Measurements from ENCODE around the gene B4GAT1. TPM values are rescaled to one million over a fixed set of nuclear protein-coding genes. Genes with fewer than 3 reads are reported as not detected.
A peak's percentile ranks its signal among the peaks of the same experiment; 100 is the strongest.
"Not testable (repeated sequence)": the region's sequence is repeated elsewhere in the genome, so short reads cannot be mapped to it uniquely, and the experiment has no call there.

Gene B4GAT1
- polyA plus RNA-seq, 2 of the 4 experiments (the other 2 are of a cell fraction) = 11.0 to 18.0 TPM

DNA sequence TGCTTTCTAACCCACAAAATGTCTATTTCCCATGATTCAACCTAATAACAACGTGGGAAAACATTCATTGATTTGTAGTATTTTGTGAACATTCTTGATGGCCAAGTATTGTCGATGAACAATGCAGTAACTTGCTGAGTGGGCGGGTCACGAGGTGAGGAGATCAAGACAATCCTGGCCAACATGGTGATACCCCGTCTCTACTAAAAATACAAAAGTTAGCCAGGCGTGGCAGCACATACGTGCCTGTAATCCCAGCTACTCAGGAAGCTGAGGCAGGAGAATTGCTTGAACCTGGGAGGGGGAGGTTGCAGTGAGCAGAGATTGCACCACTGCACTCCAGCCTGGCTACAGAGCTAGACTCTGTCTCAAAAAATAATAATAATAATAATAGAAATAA, 32.8 kb upstream of the B4GAT1 start:
- peak in 1 of 2 experiments; percentile 79; a peak in 3 of 6 replicates for ATAC-seq

DNA sequence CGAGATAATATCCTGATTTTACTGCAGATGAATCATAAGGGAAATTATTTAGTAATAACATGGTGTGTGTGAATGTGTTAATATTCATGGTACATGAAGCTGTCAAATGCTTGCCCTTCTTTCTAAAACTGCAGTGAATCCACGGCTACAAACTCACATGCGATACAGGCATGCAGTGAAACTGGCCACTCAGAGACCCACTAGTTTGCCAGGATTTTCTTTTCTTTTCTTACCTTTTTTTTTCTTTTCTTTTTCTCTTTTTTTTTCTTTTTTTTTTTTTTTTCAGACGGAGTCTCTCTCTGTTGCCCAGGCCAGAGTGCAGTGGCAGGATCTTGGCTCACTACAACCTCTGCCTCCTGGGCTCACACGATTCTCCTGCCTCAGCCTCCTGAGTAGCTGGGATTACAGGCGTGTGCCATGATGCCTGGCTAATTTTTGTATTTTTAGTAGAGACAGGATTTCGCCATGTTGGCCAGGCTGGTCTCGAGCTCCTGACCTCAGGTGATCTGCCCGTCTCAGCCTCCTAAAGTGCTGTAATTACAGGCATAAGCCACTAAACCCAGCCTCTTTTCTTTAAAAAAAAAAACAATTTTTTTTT, 26.4 kb upstream of the B4GAT1 start:
- POLR2A ChIA-PET; FAIRE-seq; H3K4me2 ChIP-seq; H3K4me3 ChIP-seq; DNase-seq (ENCODE audit: low read depth in 1 of 2, low spot score in 1 of 2); ATAC-seq; H3K9me3 ChIP-seq: not testable (repeated sequence)
- peaks cover 17% of the 10 kb centered on the region; the same call in 1 of the 3 replicates for H3K4me1 ChIP-seq
- CTCF ChIA-PET = interaction anchor here (0.6 to 57.7 kb wide), 5 partner anchors 10 to 1256 kb away, joined by 3 to 1614 read pairs (median 5); partner anchors contain the start of genes MRPL11, NPAS4 and NUDT8
- H3K27ac ChIP-seq = peak overlapping the region in 1 of 2 experiments; percentile 13; a peak in 1 of 6 replicates
- 70% methylated on average over 9 of the region's 9 CpGs for WGBS (ENCODE audit: missing lambda C conversion rate)

More for the DNA sequence above, 32.8 kb upstream of the B4GAT1 start:
- peak; percentile 56 for TF ChIP-seq MAFK (IDR thresholded peaks at IDR 0.05; ENCODE audit: partially characterized antibody)
- TF ChIP-seq, protein P1, sequence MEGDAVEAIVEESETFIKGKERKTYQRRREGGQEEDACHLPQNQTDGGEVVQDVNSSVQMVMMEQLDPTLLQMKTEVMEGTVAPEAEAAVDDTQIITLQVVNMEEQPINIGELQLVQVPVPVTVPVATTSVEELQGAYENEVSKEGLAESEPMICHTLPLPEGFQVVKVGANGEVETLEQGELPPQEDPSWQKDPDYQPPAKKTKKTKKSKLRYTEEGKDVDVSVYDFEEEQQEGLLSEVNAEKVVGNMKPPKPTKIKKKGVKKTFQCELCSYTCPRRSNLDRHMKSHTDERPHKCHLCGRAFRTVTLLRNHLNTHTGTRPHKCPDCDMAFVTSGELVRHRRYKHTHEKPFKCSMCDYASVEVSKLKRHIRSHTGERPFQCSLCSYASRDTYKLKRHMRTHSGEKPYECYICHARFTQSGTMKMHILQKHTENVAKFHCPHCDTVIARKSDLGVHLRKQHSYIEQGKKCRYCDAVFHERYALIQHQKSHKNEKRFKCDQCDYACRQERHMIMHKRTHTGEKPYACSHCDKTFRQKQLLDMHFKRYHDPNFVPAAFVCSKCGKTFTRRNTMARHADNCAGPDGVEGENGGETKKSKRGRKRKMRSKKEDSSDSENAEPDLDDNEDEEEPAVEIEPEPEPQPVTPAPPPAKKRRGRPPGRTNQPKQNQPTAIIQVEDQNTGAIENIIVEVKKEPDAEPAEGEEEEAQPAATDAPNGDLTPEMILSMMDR (IDR thresholded peaks at IDR 0.05) = 0 out of 3 replicates have a peak, but pooled peaks have one; percentile 11
- not testable (repeated sequence) for H3K9me3 ChIP-seq, H3K4me3 ChIP-seq, FAIRE-seq, H3K27ac ChIP-seq, H3K4me1 ChIP-seq
- peak overlapping the region; percentile 31 for H3K4me2 ChIP-seq
- WGBS (ENCODE audit: missing lambda C conversion rate) = 4% methylated on average over 7 of the region's 7 CpGs
- CTCF ChIA-PET = interaction anchor here (0.7 to 57.7 kb wide), 5 partner anchors 9 to 68 kb away, joined by 3 to 1614 read pairs (median 4); partner anchors contain the start of genes MRPL11 and NPAS4
- POLR2A ChIA-PET = interaction anchor here (0.6 kb wide), 1 partner anchor 100 kb away, joined by 4 read pairs; the partner anchor contains the start of gene DPP3
- DNase-seq (ENCODE audit: low read depth in 1 of 2, low spot score in 1 of 2) = peak in 1 of 2 experiments; percentile 41

DNA sequence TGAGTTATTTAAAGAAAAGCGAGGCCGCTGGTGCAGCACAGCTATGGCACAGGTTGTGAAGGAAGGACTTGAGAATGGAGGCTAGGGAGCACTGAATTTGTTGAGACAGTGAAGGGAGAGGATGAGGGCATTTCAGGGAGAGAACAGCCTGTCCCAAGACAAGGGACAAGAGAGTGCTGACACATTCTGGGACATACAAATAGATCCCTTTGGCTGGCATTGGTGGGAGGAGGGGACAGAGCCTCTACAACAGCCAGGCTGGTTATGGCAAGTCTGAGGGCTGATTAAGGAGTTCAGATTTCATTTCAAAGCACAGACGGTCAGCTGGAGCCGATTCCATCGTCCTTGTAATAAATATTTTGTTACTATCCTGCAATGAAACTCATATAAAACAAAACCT, 25.8 kb upstream of the B4GAT1 start:
- POLR2A ChIA-PET = no interaction called here
- H3K4me2 ChIP-seq = peak overlapping the region; percentile 91; the same call in 1 of the 3 replicates
- H3K9me3 ChIP-seq = no peaks in the 10 kb centered on the region
- H3K27ac ChIP-seq = peak overlapping the region in 1 of 2 experiments; percentile 84; a peak in 1 of 6 replicates
- TF ChIP-seq NR3C1 (IDR thresholded peaks at IDR 0.05) (no peak), CEBPB (IDR thresholded peaks at IDR 0.05) (no peak), GATA3 (IDR thresholded peaks at IDR 0.05; ENCODE audit: borderline replicate concordance) (no peak), SMC3 (IDR thresholded peaks at IDR 0.05) (no peak), SREBF2 (IDR thresholded peaks at IDR 0.05) (no peak)
- TF ChIP-seq, protein P1 (IDR thresholded peaks at IDR 0.05) = no peak
- TF ChIP-seq, protein P2, sequence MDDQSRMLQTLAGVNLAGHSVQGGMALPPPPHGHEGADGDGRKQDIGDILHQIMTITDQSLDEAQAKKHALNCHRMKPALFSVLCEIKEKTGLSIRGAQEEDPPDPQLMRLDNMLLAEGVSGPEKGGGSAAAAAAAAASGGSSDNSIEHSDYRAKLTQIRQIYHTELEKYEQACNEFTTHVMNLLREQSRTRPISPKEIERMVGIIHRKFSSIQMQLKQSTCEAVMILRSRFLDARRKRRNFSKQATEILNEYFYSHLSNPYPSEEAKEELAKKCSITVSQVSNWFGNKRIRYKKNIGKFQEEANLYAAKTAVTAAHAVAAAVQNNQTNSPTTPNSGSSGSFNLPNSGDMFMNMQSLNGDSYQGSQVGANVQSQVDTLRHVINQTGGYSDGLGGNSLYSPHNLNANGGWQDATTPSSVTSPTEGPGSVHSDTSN (IDR thresholded peaks at IDR 0.05) = no peak
- peaks cover 17% of the 10 kb centered on the region; the same call in 1 of the 3 replicates for H3K4me1 ChIP-seq
- DNase-seq (ENCODE audit: low read depth in 1 of 2, low spot score in 1 of 2) (no peak), FAIRE-seq (no peak), ATAC-seq (no peak)
- CTCF ChIA-PET = interaction anchor here (0.6 to 1.4 kb wide), 3 partner anchors 11 to 1256 kb away, joined by 3 to 9 read pairs (median 3); partner anchors contain the start of gene NUDT8
- H3K4me3 ChIP-seq = no peak overlapping the region
- WGBS (ENCODE audit: missing lambda C conversion rate) = 77% methylated on average over 5 of the region's 5 CpGs

DNA sequence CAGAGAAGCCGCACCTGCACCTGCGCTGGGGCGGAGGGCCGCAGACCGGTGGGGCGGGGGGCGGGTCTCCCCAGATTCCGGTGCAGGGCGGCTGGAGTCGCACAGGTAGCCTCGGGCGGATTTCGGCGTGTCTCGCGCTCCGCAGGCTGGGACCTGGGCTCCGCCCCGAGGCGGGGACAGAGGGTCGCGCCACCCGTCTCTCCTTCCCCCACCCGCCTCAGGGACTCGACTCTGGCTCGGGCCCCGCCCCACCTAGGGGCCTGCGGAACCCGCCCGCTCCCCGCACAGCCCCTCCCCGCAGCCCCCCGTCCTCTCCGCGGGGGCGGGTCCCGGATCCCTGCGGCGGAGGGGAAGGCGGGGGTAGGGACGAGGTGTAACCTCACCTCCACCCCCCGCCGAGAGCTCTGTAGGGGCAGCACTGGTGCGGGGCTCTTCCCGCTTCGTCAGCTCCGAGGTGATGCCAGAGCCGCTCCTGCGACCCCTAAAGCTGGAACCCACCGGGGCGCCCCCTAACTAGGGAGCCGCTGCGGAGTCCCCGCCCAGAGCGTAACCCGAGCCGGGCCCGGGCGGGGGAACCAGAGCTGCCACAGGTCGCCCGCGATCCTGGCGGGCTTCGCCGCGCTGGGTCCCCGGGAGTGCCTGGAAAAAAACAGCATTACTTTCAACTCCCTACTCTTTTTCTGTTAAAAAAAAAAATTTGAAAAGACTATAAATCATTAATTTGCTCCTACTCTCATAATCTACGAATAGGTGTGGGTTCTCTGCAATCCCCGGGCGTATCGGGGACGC, 24.4 kb upstream of the B4GAT1 start, which contains the start of gene SLC29A2:
TSS of gene SLC29A2 (minus strand) at position 134 of the 789 bp plus-strand sequence. CDS start 169 bp downstream, outside the sequence.
- ATAC-seq = peak; percentile 74 to 83
- POLR2A ChIA-PET = interaction anchor here (0.7 kb wide), 1 partner anchor 27 kb away, joined by 4 read pairs; the partner anchor contains the start of gene BRMS1
- CTCF ChIA-PET = interaction anchor here (1.1 to 5.4 kb wide), 3 partner anchors 9 to 17 kb away, joined by 9 to 31 read pairs (median 17); no protein-coding TSS in a partner anchor
- no peak for FAIRE-seq
- H3K4me2 ChIP-seq = peak within 1 kb of the TSS; percentile 91
- DNase-seq (ENCODE audit: low read depth in 1 of 2, low spot score in 1 of 2) = peak; percentile 40 to 68
- peak within 1 kb of the TSS; percentile 98 for H3K4me3 ChIP-seq
- H3K4me1 ChIP-seq = peaks cover 17% of the 10 kb centered on the region; the same call in 1 of the 3 replicates
- H3K27ac ChIP-seq = peak within 1 kb of the TSS; percentile 84 to 85
- TF ChIP-seq CHD2 (IDR thresholded peaks at IDR 0.05; ENCODE audit: low read length, partially characterized antibody) (no peak), MAZ (IDR thresholded peaks at IDR 0.05; ENCODE audit: borderline replicate concordance, low read depth, low read length) (no peak), KDM5A (IDR thresholded peaks at IDR 0.05) (no peak), PHF8 (IDR thresholded peaks at IDR 0.05; ENCODE audit: borderline replicate concordance, low read depth) (peak; percentile 42; the same call in 1 of the 2 replicates), POLR2AphosphoS2 (conservative IDR thresholded peaks at IDR 0.05; ENCODE audit: low read length) (no peak), CBX8 (IDR thresholded peaks at IDR 0.05) (no peak), RAD21 (conservative IDR thresholded peaks at IDR 0.05 in 1 of 2, IDR thresholded peaks at IDR 0.05 in 1 of 2) (no peak), NR3C1 (IDR thresholded peaks at IDR 0.05) (no peak), RNF2 (IDR thresholded peaks at IDR 0.05; ENCODE audit: borderline replicate concordance, low read depth) (0 out of 2 replicates have a peak, but pooled peaks have one; percentile 65)
- TF ChIP-seq, protein P3, sequence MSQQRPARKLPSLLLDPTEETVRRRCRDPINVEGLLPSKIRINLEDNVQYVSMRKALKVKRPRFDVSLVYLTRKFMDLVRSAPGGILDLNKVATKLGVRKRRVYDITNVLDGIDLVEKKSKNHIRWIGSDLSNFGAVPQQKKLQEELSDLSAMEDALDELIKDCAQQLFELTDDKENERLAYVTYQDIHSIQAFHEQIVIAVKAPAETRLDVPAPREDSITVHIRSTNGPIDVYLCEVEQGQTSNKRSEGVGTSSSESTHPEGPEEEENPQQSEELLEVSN (IDR thresholded peaks at IDR 0.05; ENCODE audit: borderline replicate concordance, low read depth) = peak; percentile 44; the same call in 1 of the 2 replicates
- TF ChIP-seq, protein P2 (IDR thresholded peaks at IDR 0.05) = no peak
- H3K9me3 ChIP-seq = no peaks in the 10 kb centered on the region
- WGBS (ENCODE audit: missing lambda C conversion rate) = 1% methylated on average over 17 of the region's 72 CpGs
